Activated naive CD8-positive, alpha-beta T cell treated with anti-CD3 and anti-CD28 coated beads, Interleukin-2, amount 10 ng/mL, durations not matched to agents 7 days and 5 days (primary cell): Measurements from ENCODE around the gene KRT76. TPM values are rescaled to one million over a fixed set of nuclear protein-coding genes. Genes with fewer than 3 reads are reported as not detected.

ENCODE experiments used
- ATAC-seq: fragments of 150-1000 bp; cut with Tn5 transposase; one replicate; pipeline ENCODE4 v1.10.0; 2021; ENCODE audit warnings: low read depth, moderate library complexity
- POLR2A ChIA-PET: fragments of 350-600 bp; sonication (Branson Sonifier 250); formaldehyde crosslinking; loops from one replicate; lab custom pipeline; 2021; ENCODE audit warnings: antibody characterized with exemption; lab: Charles Lee
- DNase-seq: peaks from one replicate; pipeline ENCODE4 v3.0.0; 2021
- H3K27ac Mint-ChIP-seq: one replicate; pipeline ENCODE4 v1.8.0; 2022; ENCODE audit warnings: mild to moderate bottlenecking, mixed read lengths
- H3K27me3 Mint-ChIP-seq: one replicate; pipeline ENCODE4 v1.8.0; 2022; ENCODE audit warnings: mild to moderate bottlenecking, moderate library complexity, mixed read lengths
- H3K36me3 Mint-ChIP-seq: one replicate; pipeline ENCODE4 v1.8.0; 2021; ENCODE audit warnings: mild to moderate bottlenecking, mixed read lengths
- H3K4me1 Mint-ChIP-seq: one replicate; pipeline ENCODE4 v1.8.0; 2021; ENCODE audit warnings: mixed read lengths
- H3K4me3 Mint-ChIP-seq: one replicate; pipeline ENCODE4 v1.8.0; 2022; ENCODE audit warnings: mild to moderate bottlenecking, moderate library complexity, mixed read lengths
- H3K9me3 Mint-ChIP-seq: one replicate; pipeline ENCODE4 v1.8.0; 2021; ENCODE audit warnings: mixed read lengths
- total RNA-seq, 2 experiments: library from RNA; stranded (reverse); gene quantifications; one replicate each; pipeline ENCODE4 v1.2.3, GENCODE V29; 2021

The KRT76 gene
- total RNA-seq, 2 experiments from 2014 or later, result not detected

- Mint-ChIP-seq H3K36me3 (no peaks in the 10 kb centered on the region), H3K9me3 (no peaks in the 10 kb centered on the region), H3K27me3 (peaks cover 2% of the 10 kb centered on the region), H3K4me3 (no peak overlapping the region), H3K4me1 (peaks cover 8% of the 10 kb centered on the region), H3K27ac (peak overlapping the region; percentile 35)
- POLR2A ChIA-PET, result no interaction called here
- ATAC-seq (no peak), DNase-seq (no peak)
Measured at GRCh38 chr12:52817003-52817698, 40.0 kb upstream of the KRT76 start.

- Mint-ChIP-seq H3K27ac (no peak overlapping the region), H3K36me3 (no peaks in the 10 kb centered on the region), H3K27me3 (peaks cover 2% of the 10 kb centered on the region), H3K4me1 (peaks cover 8% of the 10 kb centered on the region), H3K9me3 (no peaks in the 10 kb centered on the region), H3K4me3 (no peak overlapping the region)
- DNase-seq, result no peak
- no peak for ATAC-seq
- POLR2A ChIA-PET, result no interaction called here
Measured at GRCh38 chr12:52815676-52816588, 38.8 kb upstream of the KRT76 start.

- Mint-ChIP-seq H3K36me3 (no peaks in the 10 kb centered on the region), H3K4me3 (no peak overlapping the region)
Measured at GRCh38 chr12:52815161-52815560, 38.0 kb upstream of the KRT76 start.

GRCh38 chr12:52814710-52815155, 37.6 kb upstream of the KRT76 start:
- Mint-ChIP-seq H3K4me1 (peaks cover 8% of the 10 kb centered on the region), H3K9me3 (no peaks in the 10 kb centered on the region), H3K4me3 (no peak overlapping the region), H3K27ac (no peak overlapping the region), H3K36me3 (no peaks in the 10 kb centered on the region), H3K27me3 (peaks cover 2% of the 10 kb centered on the region)
- no peak for DNase-seq
- POLR2A ChIA-PET, result no interaction called here
- ATAC-seq, result no peak

More at GRCh38 chr12:52815161-52815560, 38.0 kb upstream of the KRT76 start:
- Mint-ChIP-seq H3K27ac (no peak overlapping the region), H3K4me1 (peaks cover 8% of the 10 kb centered on the region), H3K9me3 (no peaks in the 10 kb centered on the region), H3K27me3 (peaks cover 2% of the 10 kb centered on the region)
- DNase-seq (no peak), ATAC-seq (no peak)
- POLR2A ChIA-PET, result no interaction called here

- Mint-ChIP-seq H3K9me3 (no peaks in the 10 kb centered on the region), H3K36me3 (no peaks in the 10 kb centered on the region), H3K4me3 (no peak within 1 kb of the TSS), H3K27me3 (no peaks in the 10 kb centered on the region), H3K27ac (no peak within 1 kb of the TSS), H3K4me1 (peaks cover 8% of the 10 kb centered on the region)
- no peak for ATAC-seq
- DNase-seq, result no peak
- POLR2A ChIA-PET, result no interaction called here
Measured at GRCh38 chr12:52813885-52814709, 37.0 kb upstream of the KRT76 start, which contains the start of gene KRT4. Gene KRT4 (minus strand): TSS chr12:52814116. CDS start chr12:52814058, 58 bp downstream.

- POLR2A ChIA-PET, result no interaction called here
- H3K27me3 Mint-ChIP-seq, result peaks cover 2% of the 10 kb centered on the region
- DNase-seq (no peak), ATAC-seq (no peak)
- peaks cover 8% of the 10 kb centered on the region for H3K4me1 Mint-ChIP-seq
- H3K9me3 Mint-ChIP-seq, result no peaks in the 10 kb centered on the region
- no peak overlapping the region for H3K4me3 Mint-ChIP-seq
- H3K36me3 Mint-ChIP-seq, result no peaks in the 10 kb centered on the region
- no peak overlapping the region for H3K27ac Mint-ChIP-seq
Measured at GRCh38 chr12:52813203-52813819, 36.2 kb upstream of the KRT76 start.

- peaks cover 4% of the 10 kb centered on the region for H3K4me1 Mint-ChIP-seq
- H3K27ac Mint-ChIP-seq, result no peak overlapping the region
- H3K9me3 Mint-ChIP-seq, result no peaks in the 10 kb centered on the region
- ATAC-seq (no peak), DNase-seq (no peak)
- POLR2A ChIA-PET, result no interaction called here
- H3K4me3 Mint-ChIP-seq, result no peak overlapping the region
- peaks cover 2% of the 10 kb centered on the region for H3K27me3 Mint-ChIP-seq
- H3K36me3 Mint-ChIP-seq, result no peaks in the 10 kb centered on the region
Measured at GRCh38 chr12:52812749-52813148, 35.6 kb upstream of the KRT76 start.

- no peak overlapping the region for H3K4me3 Mint-ChIP-seq
- H3K4me1 Mint-ChIP-seq, result no peaks in the 10 kb centered on the region
- H3K9me3 Mint-ChIP-seq, result no peaks in the 10 kb centered on the region
- ATAC-seq (no peak), DNase-seq (no peak)
- peaks cover 2% of the 10 kb centered on the region for H3K27me3 Mint-ChIP-seq
- H3K36me3 Mint-ChIP-seq, result no peaks in the 10 kb centered on the region
- no peak overlapping the region for H3K27ac Mint-ChIP-seq
- POLR2A ChIA-PET, result no interaction called here
Measured at GRCh38 chr12:52812073-52812400, 34.9 kb upstream of the KRT76 start.

GRCh38 chr12:52811191-52812072, 34.3 kb upstream of the KRT76 start:
- ATAC-seq (no peak), DNase-seq (no peak)
- peaks cover 2% of the 10 kb centered on the region for H3K27me3 Mint-ChIP-seq
- no peaks in the 10 kb centered on the region for H3K36me3 Mint-ChIP-seq
- no peaks in the 10 kb centered on the region for H3K9me3 Mint-ChIP-seq
- POLR2A ChIA-PET, result no interaction called here
- H3K27ac Mint-ChIP-seq, result no peak overlapping the region
- no peak overlapping the region for H3K4me3 Mint-ChIP-seq
- no peaks in the 10 kb centered on the region for H3K4me1 Mint-ChIP-seq

GRCh38 chr12:52810554-52810953, 33.4 kb upstream of the KRT76 start:
- Mint-ChIP-seq H3K4me1 (no peaks in the 10 kb centered on the region), H3K27ac (no peak overlapping the region), H3K9me3 (no peaks in the 10 kb centered on the region), H3K27me3 (peaks cover 5% of the 10 kb centered on the region), H3K36me3 (no peaks in the 10 kb centered on the region), H3K4me3 (no peak overlapping the region)
- no peak for DNase-seq
- POLR2A ChIA-PET, result no interaction called here
- no peak for ATAC-seq

- H3K36me3 Mint-ChIP-seq, result no peaks in the 10 kb centered on the region
- H3K27me3 Mint-ChIP-seq, result peaks cover 5% of the 10 kb centered on the region
- H3K27ac Mint-ChIP-seq, result no peak overlapping the region
- no peaks in the 10 kb centered on the region for H3K4me1 Mint-ChIP-seq
- DNase-seq (no peak), ATAC-seq (no peak)
- H3K9me3 Mint-ChIP-seq, result no peaks in the 10 kb centered on the region
- H3K4me3 Mint-ChIP-seq, result no peak overlapping the region
- POLR2A ChIA-PET, result no interaction called here
Measured at GRCh38 chr12:52809166-52809565, 32.0 kb upstream of the KRT76 start.

- H3K27ac Mint-ChIP-seq, result no peak overlapping the region
- H3K4me3 Mint-ChIP-seq, result no peak overlapping the region
- H3K9me3 Mint-ChIP-seq, result no peaks in the 10 kb centered on the region
- no peak for ATAC-seq
- POLR2A ChIA-PET, result no interaction called here
- no peaks in the 10 kb centered on the region for H3K36me3 Mint-ChIP-seq
- DNase-seq, result no peak
- H3K27me3 Mint-ChIP-seq, result peaks cover 5% of the 10 kb centered on the region
- no peaks in the 10 kb centered on the region for H3K4me1 Mint-ChIP-seq
Measured at GRCh38 chr12:52808573-52809160, 31.5 kb upstream of the KRT76 start.
